SK-N-SH (cell line): ENCODE data around the gene TFDP3. TPM values are rescaled to one million over a fixed set of nuclear protein-coding genes. Genes with fewer than 3 reads are reported as not detected.

Experiments
- CTCF ChIA-PET: fragments of 300-600, 350-600 bp; formaldehyde crosslinking; extraction: SDS; loops from one replicate; lab custom pipeline; 2021; lab: Yijun Ruan, JAX
- POLR2A ChIA-PET: fragments of 350-600 bp; sonication (Branson Sonifier 250); formaldehyde crosslinking; extraction: SDS; loops from one replicate; lab custom pipeline; 2020; ENCODE audit warnings: antibody characterized with exemption, inconsistent platforms; lab: Yijun Ruan, JAX
- DNase-seq: peaks from one replicate; pipeline ENCODE4 v3.0.0; 2012
- H2AFZ ChIP-seq: fragments of 200-600 bp; sonication (generic); 2 replicates; pipeline ENCODE4 v1.8.1; 2016; ENCODE audit warnings: antibody characterized with exemption, mild to moderate bottlenecking, low read depth
- H3F3A ChIP-seq: fragments of 200-600 bp; sonication (generic); replicated peaks from 2 replicates; pipeline ENCODE3; 2016; ENCODE audit warnings: antibody characterized with exemption, mild to moderate bottlenecking; ENCODE audit not compliant: insufficient read depth
- H3K27ac ChIP-seq, 2 experiments: fragments of 200-500 bp in 1 of 2; fragments of 200-600 bp in 1 of 2; sonication (Bioruptor generic) in 1 of 2; sonication (generic), shearing (Covaris generic) in 1 of 2; 2 replicates each; pipeline versions ENCODE4 v1.5.1 to v1.6.1; 2014 to 2016; ENCODE audit warnings: low read depth in 2 of 2, inconsistent platforms in 1 of 2, low read length in 1 of 2, mild to moderate bottlenecking in 1 of 2, mixed read lengths in 1 of 2
- H3K27me3 ChIP-seq: fragments of 200-600 bp; sonication (generic), shearing (Covaris generic); 2 replicates; pipeline ENCODE4 v1.6.1; 2016; ENCODE audit warnings: mixed run types; ENCODE audit not compliant: insufficient read depth
- H3K36me3 ChIP-seq, 2 experiments: fragments of 200-500 bp in 1 of 2; fragments of 200-600 bp in 1 of 2; sonication (Bioruptor generic) in 1 of 2; sonication (generic) in 1 of 2; replicated peaks in 1 of 2; 2 replicates each; pipeline versions ENCODE3 to v1.5.1; 2014 to 2016; ENCODE audit warnings: low read length in 1 of 2, mild to moderate bottlenecking in 1 of 2; ENCODE audit not compliant: insufficient read depth in 2 of 2, control insufficient read depth in 1 of 2
- H3K4me1 ChIP-seq, 2 experiments: fragments of 200-500 bp in 1 of 2; fragments of 200-600 bp in 1 of 2; sonication (Bioruptor generic) in 1 of 2; sonication (generic), shearing (Covaris generic) in 1 of 2; 2 replicates each; pipeline versions ENCODE4 v1.5.1 to v1.6.1; 2014 to 2016; ENCODE audit warnings: low read depth in 1 of 2, low read length in 1 of 2, mixed run types in 1 of 2; ENCODE audit not compliant: insufficient read depth in 2 of 2, control insufficient read depth in 1 of 2
- H3K4me2 ChIP-seq: fragments of 200-600 bp; sonication (generic), shearing (Covaris generic); 2 replicates; pipeline ENCODE4 v1.6.1; 2017; ENCODE audit warnings: mixed run types
- H3K4me3 ChIP-seq, 2 experiments: fragments of 200-500 bp in 1 of 2; fragments of 200-600 bp in 1 of 2; sonication (Bioruptor generic) in 1 of 2; sonication (generic), shearing (Covaris generic) in 1 of 2; 2 replicates each; pipeline versions ENCODE4 v1.5.1 to v1.8.1; 2014 to 2016; ENCODE audit warnings: low read depth in 2 of 2, inconsistent platforms in 1 of 2, low read length in 1 of 2, mild to moderate bottlenecking in 1 of 2, mixed read lengths in 1 of 2, moderate library complexity in 1 of 2
- H3K79me2 ChIP-seq: fragments of 200-600 bp; sonication (generic); 2 replicates; pipeline ENCODE4 v1.8.1; 2017; ENCODE audit warnings: mild to moderate bottlenecking; ENCODE audit not compliant: insufficient read depth
- H3K9ac ChIP-seq: fragments of 200-600 bp; sonication (generic); 2 replicates; pipeline ENCODE4 v1.6.1; 2017; ENCODE audit warnings: mixed run types
- H3K9me2 ChIP-seq: fragments of 200-600 bp; sonication (generic); 2 replicates; pipeline ENCODE4 v1.6.1; 2017; ENCODE audit warnings: mixed run types
- H3K9me3 ChIP-seq: fragments of 200-600 bp; sonication (generic); 2 replicates; pipeline ENCODE4 v1.6.1; 2017; ENCODE audit warnings: mixed run types, mild to moderate bottlenecking, moderate library complexity
- H4K20me1 ChIP-seq: fragments of 200-600 bp; sonication (generic); 2 replicates; pipeline ENCODE4 v1.6.1; 2017; ENCODE audit warnings: mild to moderate bottlenecking, mixed run types; ENCODE audit not compliant: insufficient read depth
- CTCF ChIP-seq: fragments of 200-600 bp; sonication (generic); IDR thresholded peaks from 2 replicates; pipeline ENCODE4 v1.6.1; 2017; ENCODE audit warnings: antibody characterized with exemption, mild to moderate bottlenecking, moderate library complexity
- EP300 ChIP-seq, 2 experiments: IDR thresholded peaks; 2 replicates each; pipeline versions ENCODE4 v1.4.0 to v1.6.1; 2012; ENCODE audit warnings: borderline replicate concordance in 1 of 2, low read depth in 1 of 2, low read length in 1 of 2
- FOSL2 ChIP-seq: IDR thresholded peaks from 2 replicates; pipeline ENCODE4 v1.4.0; 2012; ENCODE audit warnings: low read depth, mild to moderate bottlenecking, moderate library complexity, borderline replicate concordance
- FOXJ3 ChIP-seq: sonication (generic); formaldehyde crosslinking; IDR thresholded peaks from 2 replicates; pipeline ENCODE4 v1.5.1; 2020; ENCODE audit warnings: mild to moderate bottlenecking, missing genetic modification reagents
- GATA2 ChIP-seq: sonication (generic); formaldehyde crosslinking; IDR thresholded peaks from 2 replicates; pipeline ENCODE4 v1.5.0; 2020; ENCODE audit warnings: mild to moderate bottlenecking, missing genetic modification reagents
- MEF2A ChIP-seq: IDR thresholded peaks from 2 replicates; pipeline ENCODE4 v1.4.0; 2012; ENCODE audit warnings: low read depth, borderline replicate concordance
- NFIC ChIP-seq: IDR thresholded peaks from 2 replicates; pipeline ENCODE4 v1.4.0; 2012; ENCODE audit warnings: borderline replicate concordance
- NRF1 ChIP-seq: IDR thresholded peaks from 2 replicates; pipeline ENCODE4 v1.6.1; 2012; ENCODE audit warnings: low read depth, mild to moderate bottlenecking, low read length
- PBX3 ChIP-seq: IDR thresholded peaks from 2 replicates; pipeline ENCODE4; 2012
- POLR2AphosphoS5 ChIP-seq: IDR thresholded peaks from 2 replicates; pipeline ENCODE4 v1.6.1; 2012; ENCODE audit warnings: low read depth, low read length
- RAD21 ChIP-seq: IDR thresholded peaks from 2 replicates; pipeline ENCODE4 v1.6.1; 2012; ENCODE audit warnings: mild to moderate bottlenecking, low read length
- RCOR1 ChIP-seq: fragments of 150-350 bp; IDR thresholded peaks from 2 replicates; pipeline ENCODE4 v1.6.1; 2017; ENCODE audit warnings: antibody characterized with exemption, low read length
- RFX5 ChIP-seq: IDR thresholded peaks from 2 replicates; pipeline ENCODE4 v1.6.1; 2012; ENCODE audit warnings: mild to moderate bottlenecking, improper control_type of control experiment, low read length
- SIN3A ChIP-seq: IDR thresholded peaks from 2 replicates; pipeline ENCODE4 v1.6.1; 2012; ENCODE audit warnings: low read depth, mild to moderate bottlenecking, low read length, moderate library complexity, borderline replicate concordance
- SMC3 ChIP-seq: IDR thresholded peaks from 2 replicates; pipeline ENCODE4 v1.6.1; 2012; ENCODE audit warnings: low read depth, low read length, improper control_type of control experiment
- TEAD4 ChIP-seq: IDR thresholded peaks from 2 replicates; pipeline ENCODE4 v1.4.0; 2012; ENCODE audit warnings: mild to moderate bottlenecking, borderline replicate concordance; ENCODE audit not compliant: insufficient read depth
- YY1 ChIP-seq: IDR thresholded peaks from 2 replicates; pipeline ENCODE4 v1.4.0; 2012; ENCODE audit warnings: low read depth, mild to moderate bottlenecking
- WGBS: methylation state at CpG from one replicate; pipeline ENCODE4 v1.1.6; 2017; ENCODE audit warnings: low lambda C conversion rate; 5-methylcytosine and 5-hydroxymethylcytosine counted together
- polyA plus RNA-seq, 3 experiments: library from polyadenylated mRNA; depleted of rRNA; stranded (reverse); fragments of >200 nt; gene quantifications; 2 replicates each; pipeline ENCODE4 v1.2.3, GENCODE V29; 2012
- TF ChIP-seq, protein P1 (sequence below): IDR thresholded peaks from 2 replicates; pipeline ENCODE4 v1.4.0; 2012; ENCODE audit warnings: low read depth

Gene TFDP3
- polyA plus RNA-seq, 1 of the 3 experiments (the other 2 are of a cell fraction), result not detected

DNA sequence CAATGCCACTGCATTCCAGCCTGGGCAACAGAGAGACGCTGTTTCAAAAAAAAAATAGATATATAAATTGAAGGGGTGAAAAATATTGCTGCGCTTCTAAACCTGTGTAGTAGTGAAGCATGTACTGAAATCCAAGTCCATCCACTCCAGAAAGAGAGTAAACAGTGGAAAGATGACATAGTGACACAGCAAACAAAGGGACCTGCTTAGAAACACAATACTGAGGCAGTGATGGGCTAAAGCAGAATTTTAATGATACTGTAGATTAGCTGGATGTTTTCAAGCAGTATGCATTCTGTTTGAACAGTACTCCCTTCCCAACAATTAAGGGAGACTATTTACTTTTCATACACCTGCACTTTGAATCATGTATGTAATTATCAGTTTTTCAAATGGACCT is 42.5 kb downstream of the TFDP3 start:
- no peaks in the 10 kb centered on the region; the same call in 1 of the 2 replicates for H3K27me3 ChIP-seq
- H3K9ac ChIP-seq, result no peak overlapping the region
- H4K20me1 ChIP-seq, result no peaks in the 10 kb centered on the region
- no peak overlapping the region for H3K27ac ChIP-seq
- DNase-seq, result no peak
- no peaks in the 10 kb centered on the region for H3K9me2 ChIP-seq
- H2AFZ ChIP-seq, result no peak overlapping the region
- 21% methylated on average over 2 of the region's 2 CpGs for WGBS
- H3K79me2 ChIP-seq, result no peaks in the 10 kb centered on the region
- H3K4me1 ChIP-seq, result peaks cover 0 to 4% of the 10 kb centered on the region in 2 experiments; a peak in 2 of 4 replicates
- ChIA-PET POLR2A (no interaction called here), CTCF (interaction anchor here (1.0 kb wide), 1 partner anchor 435 kb away, joined by 3 read pairs; no protein-coding TSS in a partner anchor)
- H3K36me3 ChIP-seq, result no peaks in the 10 kb centered on the region
- H3K4me2 ChIP-seq, result no peak overlapping the region
- H3K4me3 ChIP-seq, result no peak overlapping the region
- H3K9me3 ChIP-seq, result no peaks in the 10 kb centered on the region
- no peak for TF ChIP-seq FOSL2
- TF ChIP-seq RCOR1, result no peak
- H3F3A ChIP-seq, result no peaks in the 10 kb centered on the region

DNA sequence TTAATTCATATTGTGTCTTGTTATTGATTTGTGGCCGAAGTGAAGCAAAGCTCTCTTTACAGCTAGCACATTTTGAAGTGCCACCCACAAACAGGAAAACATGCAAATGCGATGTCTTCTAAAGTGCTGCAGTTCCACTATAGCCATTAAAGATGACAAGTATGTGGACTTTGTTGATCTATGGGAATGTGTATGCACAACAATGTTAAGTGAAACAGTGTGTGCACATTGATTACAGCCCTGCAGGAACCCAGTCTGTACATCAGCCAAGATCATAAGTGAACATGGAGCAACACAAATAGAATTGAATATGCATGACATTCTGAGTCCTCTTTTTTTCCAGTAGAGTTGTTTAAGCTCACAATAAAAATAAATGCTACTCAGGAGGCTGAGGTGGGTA is 43.0 kb downstream of the TFDP3 start:
- CTCF ChIA-PET, result interaction anchor here (1.0 to 2.9 kb wide), 3 partner anchors 170 to 495 kb away, joined by 3 to 13 read pairs (median 6); no protein-coding TSS in a partner anchor
- WGBS, result 26% methylated on average over 2 of the region's 2 CpGs

More for the DNA sequence above, 43.0 kb downstream of the TFDP3 start:
- H3K36me3 ChIP-seq, result no peaks in the 10 kb centered on the region
- H2AFZ ChIP-seq, result no peak overlapping the region
- no peaks in the 10 kb centered on the region for H4K20me1 ChIP-seq
- no peak overlapping the region for H3K4me2 ChIP-seq
- H3K9me2 ChIP-seq, result no peaks in the 10 kb centered on the region
- H3K27me3 ChIP-seq, result no peaks in the 10 kb centered on the region; the same call in 1 of the 2 replicates
- DNase-seq, result no peak
- H3K79me2 ChIP-seq, result no peaks in the 10 kb centered on the region
- H3K9me3 ChIP-seq, result no peaks in the 10 kb centered on the region
- TF ChIP-seq FOXJ3, result no peak
- TF ChIP-seq RAD21, result no peak
- TF ChIP-seq SMC3, result no peak
- TF ChIP-seq POLR2AphosphoS5, result no peak
- TF ChIP-seq NRF1, result no peak
- no peak for TF ChIP-seq PBX3
- TF ChIP-seq, protein P1, sequence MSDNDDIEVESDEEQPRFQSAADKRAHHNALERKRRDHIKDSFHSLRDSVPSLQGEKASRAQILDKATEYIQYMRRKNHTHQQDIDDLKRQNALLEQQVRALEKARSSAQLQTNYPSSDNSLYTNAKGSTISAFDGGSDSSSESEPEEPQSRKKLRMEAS, result no peak
- TF ChIP-seq SIN3A, result no peak
- no peak for TF ChIP-seq MEF2A
- TF ChIP-seq GATA2 (CRISPR knock-in tag), result no peak
- no peak for TF ChIP-seq RFX5
- no peak for TF ChIP-seq NFIC
- no peak for TF ChIP-seq CTCF
- TF ChIP-seq TEAD4, result no peak
- TF ChIP-seq YY1, result no peak
- TF ChIP-seq EP300 (IDR thresholded peaks at IDR 0.05; ENCODE audit: borderline replicate concordance in 1 of 2, low read depth in 1 of 2, low read length in 1 of 2), result no peak
- H3K9ac ChIP-seq, result no peak overlapping the region
- no peak overlapping the region for H3K4me3 ChIP-seq
- H3K4me1 ChIP-seq, result peaks cover 0 to 4% of the 10 kb centered on the region in 2 experiments; a peak in 2 of 4 replicates
- no peaks in the 10 kb centered on the region for H3F3A ChIP-seq
- H3K27ac ChIP-seq, result no peak overlapping the region
- POLR2A ChIA-PET, result no interaction called here
